Measurements from ENCODE around the gene ZNF613.

ZNF613 gene

GRCh38 chr19:51986309-51987291, 59.3 kb downstream of the ZNF613 start, which contains the start of gene ZNF350:
ZNF350 (minus strand) TSS chr19:51986840; CDS start chr19:51974360, 12,480 bp downstream.
- Histone ChIP-seq H3K79me2 (ENCODE audit: control insufficient read depth, low read length) (peaks cover 6% of the 10 kb centered on the region), H3K4me2 (ENCODE audit: low read length) (peak within 1 kb of the TSS; percentile 90), H3K4me3 (ENCODE audit: low read length) (peak within 1 kb of the TSS; percentile 83), H3K36me3 (ENCODE audit: control insufficient read depth, low read length) (peaks cover 7% of the 10 kb centered on the region), H4K20me1 (ENCODE audit: control insufficient read depth, insufficient read depth, low read depth, low read length) (no peaks in the 10 kb centered on the region), H3K9me3 (ENCODE audit: control insufficient read depth, insufficient read depth, low read length) (peaks cover 46% of the 10 kb centered on the region), H3K9me2 (replicated peaks; ENCODE audit: control insufficient read depth, low read length) (no peaks in the 10 kb centered on the region), H3K27me3 (ENCODE audit: control insufficient read depth, low read length) (no peaks in the 10 kb centered on the region), H3F3A (ENCODE audit: control insufficient read depth, insufficient read depth) (0 out of 2 replicates have a peak, but pooled peaks cover 4% of the 10 kb centered on the region), H3K4me1 (ENCODE audit: control insufficient read depth, low read length) (peaks cover 5% of the 10 kb centered on the region), H3K27ac (ENCODE audit: low read depth, low read length) (peak within 1 kb of the TSS; percentile 14; the same call in 1 of the 2 replicates)
- TF ChIP-seq EZH2phosphoT487 (IDR thresholded peaks at IDR 0.05; ENCODE audit: borderline replicate concordance, low read length) (no peak), CTCF (IDR thresholded peaks at IDR 0.05; ENCODE audit: low read depth, low read length, poor library complexity, severe bottlenecking) (no peak)

- no peaks in the 10 kb centered on the region for H3K27me3 ChIP-seq (ENCODE audit: control insufficient read depth, low read length)
- TF ChIP-seq EZH2phosphoT487 (IDR thresholded peaks at IDR 0.05; ENCODE audit: borderline replicate concordance, low read length), result no peak
- no peak for TF ChIP-seq CTCF (IDR thresholded peaks at IDR 0.05; ENCODE audit: low read depth, low read length, poor library complexity, severe bottlenecking)
- peaks cover 51% of the 10 kb centered on the region for H3K9me3 ChIP-seq (ENCODE audit: control insufficient read depth, insufficient read depth, low read length)
- no peaks in the 10 kb centered on the region for H3K36me3 ChIP-seq (ENCODE audit: control insufficient read depth, low read length)
- no peaks in the 10 kb centered on the region for H3K9me2 ChIP-seq (replicated peaks; ENCODE audit: control insufficient read depth, low read length)
- H3K27ac ChIP-seq (ENCODE audit: low read depth, low read length), result no peak overlapping the region
- no peaks in the 10 kb centered on the region for H3F3A ChIP-seq (ENCODE audit: control insufficient read depth, insufficient read depth)
- no peaks in the 10 kb centered on the region for H3K4me1 ChIP-seq (ENCODE audit: control insufficient read depth, low read length)
- H3K4me2 ChIP-seq (ENCODE audit: low read length), result no peak overlapping the region
- H3K79me2 ChIP-seq (ENCODE audit: control insufficient read depth, low read length), result no peaks in the 10 kb centered on the region
- no peaks in the 10 kb centered on the region for H4K20me1 ChIP-seq (ENCODE audit: control insufficient read depth, insufficient read depth, low read depth, low read length)
- H3K4me3 ChIP-seq (ENCODE audit: low read length), result no peak overlapping the region
Measured at GRCh38 chr19:51993422-51993821, 66.2 kb downstream of the ZNF613 start.

GRCh38 chr19:51994048-51994644, 66.9 kb downstream of the ZNF613 start:
- H3F3A ChIP-seq (ENCODE audit: control insufficient read depth, insufficient read depth), result no peaks in the 10 kb centered on the region
- H3K4me1 ChIP-seq (ENCODE audit: control insufficient read depth, low read length), result no peaks in the 10 kb centered on the region
- no peak overlapping the region for H3K4me2 ChIP-seq (ENCODE audit: low read length)
- no peaks in the 10 kb centered on the region for H4K20me1 ChIP-seq (ENCODE audit: control insufficient read depth, insufficient read depth, low read depth, low read length)
- TF ChIP-seq EZH2phosphoT487 (IDR thresholded peaks at IDR 0.05; ENCODE audit: borderline replicate concordance, low read length) (no peak), CTCF (IDR thresholded peaks at IDR 0.05; ENCODE audit: low read depth, low read length, poor library complexity, severe bottlenecking) (no peak)
- H3K27ac ChIP-seq (ENCODE audit: low read depth, low read length), result no peak overlapping the region
- H3K36me3 ChIP-seq (ENCODE audit: control insufficient read depth, low read length), result no peaks in the 10 kb centered on the region
- no peak overlapping the region for H3K4me3 ChIP-seq (ENCODE audit: low read length)
- H3K9me2 ChIP-seq (replicated peaks; ENCODE audit: control insufficient read depth, low read length), result no peaks in the 10 kb centered on the region
- H3K9me3 ChIP-seq (ENCODE audit: control insufficient read depth, insufficient read depth, low read length), result peaks cover 43% of the 10 kb centered on the region
- H3K79me2 ChIP-seq (ENCODE audit: control insufficient read depth, low read length), result no peaks in the 10 kb centered on the region
- no peaks in the 10 kb centered on the region for H3K27me3 ChIP-seq (ENCODE audit: control insufficient read depth, low read length)

Data from DOHH2 (cell line).